Loucy (cell line): ENCODE results near the gene GAK.

Experiments
- H2AFZ ChIP-seq: fragments of 200-600 bp; sonication (generic); 2 replicates; pipeline ENCODE4 v1.6.0; 2016; ENCODE audit warnings: antibody characterized with exemption, mild to moderate bottlenecking, low read length, moderate library complexity
- H3F3A ChIP-seq: fragments of 200-600 bp; 2 replicates; pipeline ENCODE4 v1.6.0; 2016; ENCODE audit warnings: antibody characterized with exemption, low read depth, mild to moderate bottlenecking
- H3K27me3 ChIP-seq: fragments of 200-600 bp; sonication (generic); 2 replicates; pipeline ENCODE4 v1.6.1; 2014; ENCODE audit warnings: low read length, mild to moderate bottlenecking; ENCODE audit not compliant: insufficient read depth, poor library complexity, severe bottlenecking
- H3K36me3 ChIP-seq: fragments of 200-600 bp; sonication (generic); 2 replicates; pipeline ENCODE4 v1.6.1; 2016; ENCODE audit warnings: low read length; ENCODE audit not compliant: insufficient read depth
- H3K4me1 ChIP-seq: fragments of 200-600 bp; sonication (generic); 2 replicates; pipeline ENCODE4 v1.5.1; 2014; ENCODE audit warnings: low read length, mild to moderate bottlenecking; ENCODE audit not compliant: insufficient read depth, poor library complexity, severe bottlenecking
- H3K4me2 ChIP-seq: fragments of 200-600 bp; sonication (generic); 2 replicates; pipeline ENCODE4 v1.6.0; 2014; ENCODE audit warnings: antibody characterized with exemption, low read length, low read depth, mild to moderate bottlenecking; ENCODE audit not compliant: poor library complexity, severe bottlenecking
- H3K4me3 ChIP-seq: fragments of 200-600 bp; sonication (generic); 2 replicates; pipeline ENCODE4 v1.5.1; 2014; ENCODE audit warnings: low read length, mild to moderate bottlenecking, mixed read lengths; ENCODE audit not compliant: poor library complexity, severe bottlenecking
- H3K79me2 ChIP-seq: fragments of 200-600 bp; sonication (generic); 2 replicates; pipeline ENCODE4 v1.6.1; 2014; ENCODE audit warnings: low read length; ENCODE audit not compliant: insufficient read depth
- H3K9ac ChIP-seq: fragments of 200-600 bp; sonication (generic); 2 replicates; pipeline ENCODE4 v1.6.0; 2014; ENCODE audit warnings: mild to moderate bottlenecking, low read depth, low read length, moderate library complexity; ENCODE audit not compliant: poor library complexity, severe bottlenecking
- H3K9me2 ChIP-seq: fragments of 200-600 bp; sonication (generic); replicated peaks from 2 replicates; pipeline ENCODE4 v1.6.1; 2016; ENCODE audit warnings: low read depth, low read length, mixed read lengths
- H3K9me3 ChIP-seq: fragments of 200-600 bp; sonication (generic); 2 replicates; pipeline ENCODE4 v1.6.1; 2014; ENCODE audit warnings: mild to moderate bottlenecking, antibody characterized with exemption, low read length, low read depth; ENCODE audit not compliant: insufficient read depth
- H4K20me1 ChIP-seq: fragments of 200-600 bp; sonication (generic); 2 replicates; pipeline ENCODE4 v1.6.0; 2014; ENCODE audit warnings: antibody characterized with exemption, low read length, mild to moderate bottlenecking; ENCODE audit not compliant: insufficient read depth, poor library complexity, severe bottlenecking
- EZH2phosphoT487 ChIP-seq: fragments of 200-600 bp; IDR thresholded peaks from 2 replicates; pipeline ENCODE4 v1.6.1; 2018; ENCODE audit warnings: antibody characterized with exemption, mild to moderate bottlenecking, moderate library complexity, borderline replicate concordance
- TF ChIP-seq, protein P1 (sequence below): fragments of 200-600 bp; sonication (generic); conservative IDR thresholded peaks from 2 replicates; pipeline ENCODE4 v1.5.1; 2014; ENCODE audit warnings: mild to moderate bottlenecking, antibody characterized with exemption, low read length

Gene GAK

DNA sequence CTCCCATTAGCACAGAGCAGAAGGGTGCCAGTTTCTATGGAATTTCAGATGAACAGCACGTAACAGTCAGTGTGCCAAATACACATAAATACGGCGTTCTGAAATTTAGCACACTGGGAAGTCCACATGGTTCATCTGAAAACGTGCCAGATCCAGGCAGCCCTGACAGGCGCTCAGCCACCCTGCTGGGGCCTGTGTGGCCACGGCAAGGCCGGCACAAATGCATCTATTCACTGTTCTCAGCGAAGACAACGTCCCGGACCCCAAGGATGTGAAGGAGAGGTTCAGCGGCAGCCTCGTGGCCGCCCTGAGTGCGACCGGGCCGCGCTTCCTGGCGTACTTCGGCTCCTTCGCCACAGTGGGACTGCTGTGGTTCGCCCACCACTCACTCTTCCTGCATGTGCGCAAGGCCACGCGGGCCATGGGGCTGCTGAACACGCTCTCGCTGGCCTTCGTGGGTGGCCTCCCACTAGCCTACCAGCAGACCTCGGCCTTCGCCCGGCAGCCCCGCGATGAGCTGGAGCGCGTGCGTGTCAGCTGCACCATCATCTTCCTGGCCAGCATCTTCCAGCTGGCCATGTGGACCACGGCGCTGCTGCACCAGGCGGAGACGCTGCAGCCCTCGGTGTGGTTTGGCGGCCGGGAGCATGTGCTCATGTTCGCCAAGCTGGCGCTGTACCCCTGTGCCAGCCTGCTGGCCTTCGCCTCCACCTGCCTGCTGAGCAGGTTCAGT, 25.6 kb upstream of the GAK start:
- Histone ChIP-seq H3K27me3 (no peaks in the 10 kb centered on the region), H2AFZ (no peak overlapping the region), H3K4me1 (no peaks in the 10 kb centered on the region), H3K9me3 (no peaks in the 10 kb centered on the region), H4K20me1 (no peaks in the 10 kb centered on the region), H3F3A (no peaks in the 10 kb centered on the region), H3K36me3 (no peaks in the 10 kb centered on the region), H3K4me2 (no peak overlapping the region), H3K79me2 (no peaks in the 10 kb centered on the region), H3K4me3 (no peak overlapping the region), H3K9me2 (no peaks in the 10 kb centered on the region), H3K9ac (no peak overlapping the region)
- no peak for TF ChIP-seq EZH2phosphoT487
- TF ChIP-seq, protein P1, sequence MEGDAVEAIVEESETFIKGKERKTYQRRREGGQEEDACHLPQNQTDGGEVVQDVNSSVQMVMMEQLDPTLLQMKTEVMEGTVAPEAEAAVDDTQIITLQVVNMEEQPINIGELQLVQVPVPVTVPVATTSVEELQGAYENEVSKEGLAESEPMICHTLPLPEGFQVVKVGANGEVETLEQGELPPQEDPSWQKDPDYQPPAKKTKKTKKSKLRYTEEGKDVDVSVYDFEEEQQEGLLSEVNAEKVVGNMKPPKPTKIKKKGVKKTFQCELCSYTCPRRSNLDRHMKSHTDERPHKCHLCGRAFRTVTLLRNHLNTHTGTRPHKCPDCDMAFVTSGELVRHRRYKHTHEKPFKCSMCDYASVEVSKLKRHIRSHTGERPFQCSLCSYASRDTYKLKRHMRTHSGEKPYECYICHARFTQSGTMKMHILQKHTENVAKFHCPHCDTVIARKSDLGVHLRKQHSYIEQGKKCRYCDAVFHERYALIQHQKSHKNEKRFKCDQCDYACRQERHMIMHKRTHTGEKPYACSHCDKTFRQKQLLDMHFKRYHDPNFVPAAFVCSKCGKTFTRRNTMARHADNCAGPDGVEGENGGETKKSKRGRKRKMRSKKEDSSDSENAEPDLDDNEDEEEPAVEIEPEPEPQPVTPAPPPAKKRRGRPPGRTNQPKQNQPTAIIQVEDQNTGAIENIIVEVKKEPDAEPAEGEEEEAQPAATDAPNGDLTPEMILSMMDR = no peak

DNA sequence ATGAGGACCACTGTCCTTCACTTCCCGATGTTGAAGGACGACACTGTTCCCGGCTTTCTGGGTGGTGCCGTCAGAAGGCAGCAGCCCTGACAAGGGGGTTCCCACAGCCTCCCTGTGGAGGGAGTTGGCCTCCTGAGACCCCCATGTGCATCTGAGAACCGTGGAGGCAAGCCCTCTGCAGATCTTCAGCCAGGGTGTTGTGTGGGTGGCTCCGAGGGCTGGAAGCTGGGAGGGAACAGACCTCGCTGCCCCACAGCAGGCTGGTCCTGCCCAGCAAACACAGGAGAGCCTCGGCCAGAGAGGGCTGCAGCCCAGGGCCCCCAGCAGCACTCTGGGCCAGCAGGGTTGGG, 25.1 kb upstream of the GAK start:
- Histone ChIP-seq H3K9me2 (no peaks in the 10 kb centered on the region), H3F3A (no peaks in the 10 kb centered on the region), H3K4me2 (no peak overlapping the region), H3K4me1 (no peaks in the 10 kb centered on the region), H3K9me3 (no peaks in the 10 kb centered on the region), H2AFZ (no peak overlapping the region), H3K36me3 (no peaks in the 10 kb centered on the region), H3K27me3 (no peaks in the 10 kb centered on the region), H4K20me1 (no peaks in the 10 kb centered on the region), H3K4me3 (no peak overlapping the region), H3K79me2 (no peaks in the 10 kb centered on the region), H3K9ac (no peak overlapping the region)
- TF ChIP-seq EZH2phosphoT487 = no peak
- TF ChIP-seq, protein P1 = no peak

DNA sequence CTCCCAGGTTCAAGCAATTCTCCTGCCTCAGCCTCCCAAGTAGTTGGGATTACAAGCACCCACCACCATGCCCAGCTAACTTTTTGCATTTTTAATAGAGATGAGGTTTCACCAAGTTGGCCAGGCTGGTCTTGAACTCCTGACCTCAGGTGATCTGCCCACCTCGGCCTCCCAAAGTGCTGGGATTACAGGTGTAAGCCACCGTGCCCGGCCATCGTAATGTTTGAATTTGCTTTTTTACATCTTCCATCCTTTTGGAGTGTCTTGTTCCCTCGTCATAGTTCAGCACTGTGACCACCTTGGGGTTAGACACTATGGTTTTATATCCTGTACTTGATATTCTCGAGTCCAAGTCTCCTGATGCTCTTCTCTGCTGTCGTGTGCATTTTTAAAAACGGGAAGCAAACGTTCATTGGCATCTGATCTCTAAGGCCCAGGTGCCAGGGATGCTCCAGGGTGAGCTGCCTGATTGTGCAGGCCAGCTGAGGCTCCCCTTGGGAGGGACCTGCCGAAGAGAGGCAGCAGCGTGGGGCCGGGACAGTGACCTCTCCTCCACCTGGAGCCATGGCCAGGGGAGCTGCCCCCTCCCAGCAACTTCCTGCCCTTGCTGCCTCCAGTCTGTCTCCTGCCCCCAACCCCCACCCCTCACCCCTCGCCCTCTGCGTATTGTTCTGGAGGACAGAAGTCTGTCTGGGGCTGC, 24.6 kb upstream of the GAK start:
- no peak overlapping the region for H3K4me3 ChIP-seq
- no peaks in the 10 kb centered on the region for H4K20me1 ChIP-seq
- no peak overlapping the region for H3K4me2 ChIP-seq
- TF ChIP-seq EZH2phosphoT487 = no peak
- TF ChIP-seq, protein P1 = no peak
- no peak overlapping the region for H2AFZ ChIP-seq
- H3K36me3 ChIP-seq = no peaks in the 10 kb centered on the region
- no peaks in the 10 kb centered on the region for H3K9me2 ChIP-seq
- H3K9ac ChIP-seq = no peak overlapping the region
- H3K79me2 ChIP-seq = no peaks in the 10 kb centered on the region
- H3F3A ChIP-seq = no peaks in the 10 kb centered on the region
- H3K9me3 ChIP-seq = no peaks in the 10 kb centered on the region
- H3K27me3 ChIP-seq = no peaks in the 10 kb centered on the region
- H3K4me1 ChIP-seq = no peaks in the 10 kb centered on the region
